HG03066 (cell line): ENCODE measurements around the gene MYOM1.
"Not testable (repeated sequence)": the region's sequence is repeated elsewhere in the genome, so short reads cannot be mapped to it uniquely, and the experiment has no call there.

ENCODE experiments used
- ATAC-seq: cut with Tn5 transposase; IDR thresholded peaks from one replicate; pipeline ENCODE4 v1.9.1; 2021; ENCODE audit warnings: low read depth; ENCODE audit not compliant: unreplicated experiment

Gene MYOM1

GRCh38 chr18:3094338-3094684 is 125.5 kb downstream of the MYOM1 start:
- ATAC-seq, result no peak

- no peak for ATAC-seq
Observed at GRCh38 chr18:3093624-3094337, 126.0 kb downstream of the MYOM1 start.

DNA sequence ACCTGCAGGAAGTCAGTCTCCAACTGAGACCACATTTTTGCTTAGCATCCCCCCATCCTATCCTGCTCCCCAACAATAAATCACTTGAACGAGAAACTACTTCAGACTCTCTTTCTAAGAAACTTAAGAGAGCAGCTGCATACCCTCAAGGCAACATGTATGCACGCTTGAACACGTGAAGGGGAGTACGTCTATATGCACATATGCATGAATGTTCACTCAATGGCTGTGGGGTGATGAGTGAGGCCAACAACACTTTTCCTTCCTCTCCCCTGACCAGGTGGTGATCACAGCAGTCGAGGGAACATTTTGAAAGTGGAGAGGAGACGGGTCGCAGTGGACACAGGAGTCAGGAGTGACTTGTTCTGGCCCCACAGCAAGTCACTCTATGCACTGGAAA is 127.0 kb downstream of the MYOM1 start:
- no peak for ATAC-seq

- ATAC-seq, result no peak
Observed at GRCh38 chr18:3089579-3089978, 130.2 kb downstream of the MYOM1 start.

DNA sequence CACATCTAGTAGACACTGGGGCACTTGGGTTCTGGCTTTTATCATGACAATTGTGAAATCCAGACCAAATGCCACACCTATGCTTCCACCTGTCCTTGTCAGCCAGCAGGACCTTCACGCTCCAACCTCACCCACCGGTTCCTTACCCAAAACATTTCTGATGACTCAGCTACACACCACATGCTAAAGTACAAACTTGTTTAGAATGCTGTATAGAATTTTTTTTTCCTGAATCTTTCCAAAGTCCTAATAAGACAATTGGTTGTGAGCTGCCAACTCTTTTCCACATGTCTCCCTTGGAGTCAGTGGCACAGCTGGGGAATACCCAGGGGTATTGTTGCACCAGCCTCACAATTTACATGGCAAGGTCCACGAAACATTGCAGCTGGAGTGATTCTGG is 131.3 kb downstream of the MYOM1 start:
- no peak for ATAC-seq

- no peak for ATAC-seq
Observed at GRCh38 chr18:3086871-3087270, 132.9 kb downstream of the MYOM1 start.

GRCh38 chr18:3085612-3086011 is 134.2 kb downstream of the MYOM1 start:
- ATAC-seq, result no peak

DNA sequence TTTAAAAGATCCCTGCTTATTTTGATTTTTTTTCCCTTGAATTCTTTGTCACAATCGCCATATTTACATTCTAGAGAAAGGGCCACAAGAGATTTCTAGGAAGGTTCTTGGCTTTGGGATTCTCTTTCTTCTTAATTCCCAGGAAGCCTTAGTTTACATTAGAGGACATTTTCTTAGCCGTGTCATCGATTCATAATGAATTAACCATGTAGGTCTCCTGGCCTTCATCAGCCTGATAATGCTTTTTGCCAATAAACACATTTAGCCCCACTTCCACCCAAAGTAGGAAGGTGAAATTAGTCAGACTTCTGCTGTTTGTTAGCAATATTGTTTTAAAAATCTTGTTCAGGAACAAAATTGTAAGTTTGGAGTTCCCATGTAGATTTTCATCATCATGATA is 135.6 kb downstream of the MYOM1 start:
- no peak for ATAC-seq

DNA sequence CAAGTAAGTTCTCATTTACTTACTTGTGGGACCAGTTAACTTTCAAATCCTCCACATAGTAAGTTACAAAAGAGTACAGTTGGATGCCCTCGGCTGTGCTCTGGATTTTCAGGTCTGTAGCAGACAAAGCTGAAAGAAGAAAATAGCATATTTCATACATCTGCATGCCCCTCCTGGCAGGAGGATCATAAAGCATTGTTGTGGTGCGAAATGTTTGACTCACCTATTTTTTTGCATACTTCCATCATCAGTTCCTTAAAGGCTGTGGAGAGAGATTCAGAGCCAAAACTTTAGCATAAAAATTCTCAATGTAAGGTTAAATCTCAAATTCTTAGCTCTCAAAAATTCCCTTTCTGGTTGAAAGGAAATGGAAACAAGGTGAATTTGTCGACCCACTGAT is 136.0 kb downstream of the MYOM1 start:
- no peak for ATAC-seq

GRCh38 chr18:3081584-3081991 is 138.2 kb downstream of the MYOM1 start:
- no peak for ATAC-seq

- ATAC-seq, result no peak
Observed at GRCh38 chr18:3079653-3080052, 140.1 kb downstream of the MYOM1 start.

- ATAC-seq, result no peak
Observed at GRCh38 chr18:3075491-3075890, 144.3 kb downstream of the MYOM1 start.

GRCh38 chr18:3074087-3074486 is 145.7 kb downstream of the MYOM1 start:
- no peak for ATAC-seq

GRCh38 chr18:3073353-3073752 is 146.4 kb downstream of the MYOM1 start:
- not testable (repeated sequence) for ATAC-seq

DNA sequence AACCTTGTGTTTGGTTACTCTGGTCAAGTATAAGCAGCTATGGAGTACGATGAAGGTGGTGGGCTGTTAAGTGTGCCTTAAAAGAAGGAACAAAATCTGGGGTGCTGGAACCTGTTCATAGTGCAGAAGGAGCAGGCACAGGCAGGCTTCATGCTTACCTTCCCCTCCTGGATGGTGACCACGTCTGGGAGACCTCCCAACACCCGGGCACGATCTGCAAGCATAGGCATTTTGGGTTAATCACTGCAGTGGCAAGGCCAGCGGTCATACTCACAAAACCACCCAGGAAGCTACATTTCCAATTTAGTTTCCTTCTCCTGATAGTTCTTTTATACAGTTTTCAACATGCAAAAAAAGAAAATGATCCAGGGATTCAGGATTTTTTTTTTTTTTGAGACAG is 148.1 kb downstream of the MYOM1 start:
- ATAC-seq, result no peak

GRCh38 chr18:3069671-3070433 is 149.9 kb downstream of the MYOM1 start:
- ATAC-seq, result no peak

DNA sequence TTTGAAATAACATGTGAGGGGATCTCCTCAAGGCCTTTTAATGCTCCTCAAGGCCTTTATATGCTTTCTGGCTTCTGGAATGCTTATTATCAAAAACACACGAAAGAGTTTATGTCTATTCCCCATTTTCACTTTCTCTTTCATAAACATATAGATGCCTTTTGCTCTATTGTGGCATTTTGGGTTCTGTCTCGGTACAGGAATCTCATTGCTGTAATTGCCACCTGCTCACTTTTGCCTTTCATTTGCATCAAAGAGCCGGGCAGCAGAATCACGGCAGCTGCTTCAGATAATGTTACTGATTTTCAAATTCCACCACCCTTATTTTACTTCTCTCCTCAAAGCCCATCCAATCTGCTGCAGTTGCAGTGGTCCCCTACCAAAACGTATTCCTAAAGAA is 152.0 kb downstream of the MYOM1 start:
- no peak for ATAC-seq

GRCh38 chr18:3067165-3067661 is 152.6 kb downstream of the MYOM1 start:
- no peak for ATAC-seq

DNA sequence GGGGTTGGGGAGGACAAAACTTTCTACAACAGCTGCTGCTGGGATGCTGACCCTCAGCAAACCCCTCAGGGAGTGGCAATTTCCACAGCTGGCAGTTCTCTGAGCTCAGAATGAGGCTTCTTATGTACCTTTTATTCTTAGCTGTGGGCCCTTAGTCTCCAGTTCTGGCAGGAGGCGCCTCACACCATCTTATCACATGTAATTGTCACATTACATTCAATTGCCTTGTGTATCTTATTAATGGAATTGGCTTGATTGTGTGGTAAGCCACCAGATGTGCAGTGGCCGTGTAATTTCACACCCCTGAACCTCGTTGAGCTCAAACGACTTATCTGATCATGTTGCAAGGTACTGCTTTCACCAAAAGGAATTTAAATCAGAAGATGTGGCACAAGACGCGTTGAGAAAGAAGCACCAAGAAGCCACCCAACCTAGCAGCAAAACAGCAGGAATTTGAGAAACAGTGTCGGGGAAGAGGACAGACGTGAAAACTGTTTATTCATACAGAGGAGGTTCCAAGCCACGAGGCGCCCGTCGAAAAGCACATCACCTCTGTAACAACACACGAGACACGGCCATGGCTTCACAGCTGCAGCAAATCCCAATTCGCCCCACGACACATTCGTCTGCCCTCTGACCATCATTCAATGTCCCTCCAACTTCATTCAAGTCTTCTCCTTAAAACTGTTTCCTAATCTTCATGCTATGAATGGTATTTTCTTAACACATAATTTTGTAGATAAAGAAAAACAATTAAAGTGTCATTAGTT is 153.2 kb downstream of the MYOM1 start:
- ATAC-seq, result no peak

GRCh38 chr18:3063766-3064165 is 156.0 kb downstream of the MYOM1 start:
- ATAC-seq, result not testable (repeated sequence)
